Activated CD8-positive, alpha-beta T cell treated with anti-CD3 and anti-CD28 coated beads for 36 hours (primary cell): ENCODE measurements around the gene TTLL12. TPM values are rescaled to one million over a fixed set of nuclear protein-coding genes. Genes with fewer than 3 reads are reported as not detected.

Source experiments
- ATAC-seq: fragments of 200-7000 bp; cut with Tn5 transposase; one replicate; pipeline ENCODE4 v1.10.0; 2021; ENCODE audit warnings: mild to moderate bottlenecking, moderate library complexity
- CTCF ChIA-PET: fragments of 350-600 bp; sonication (Branson Sonifier 250); formaldehyde crosslinking; loops from one replicate; lab custom pipeline; 2021; ENCODE audit warnings: antibody characterized with exemption; lab: Charles Lee
- POLR2A ChIA-PET: fragments of 350-600 bp; sonication (Branson Sonifier 250); formaldehyde crosslinking; loops from one replicate; lab custom pipeline; 2021; ENCODE audit warnings: antibody characterized with exemption; lab: Charles Lee
- DNase-seq: peaks from one replicate; pipeline ENCODE4 v3.0.0-alpha.2; 2020
- H3K27ac Mint-ChIP-seq: one replicate; pipeline ENCODE4 v1.8.0; 2021; ENCODE audit warnings: mild to moderate bottlenecking, mixed read lengths
- H3K27me3 Mint-ChIP-seq: one replicate; pipeline ENCODE4 v1.8.0; 2021; ENCODE audit warnings: mixed read lengths
- H3K36me3 Mint-ChIP-seq: one replicate; pipeline ENCODE4 v1.8.0; 2021; ENCODE audit warnings: low read depth, mixed read lengths
- H3K4me1 Mint-ChIP-seq: one replicate; pipeline ENCODE4 v1.8.0; 2021; ENCODE audit warnings: low read depth, mixed read lengths
- H3K4me3 Mint-ChIP-seq: one replicate; pipeline ENCODE4 v1.8.0; 2021; ENCODE audit warnings: mild to moderate bottlenecking, moderate library complexity, mixed read lengths
- H3K9me3 Mint-ChIP-seq: one replicate; pipeline ENCODE4 v1.8.0; 2021; ENCODE audit warnings: mixed read lengths
- intact Hi-C: fragments of 100-400 bp; cut with micrococcal nuclease; formaldehyde crosslinking; loops from one replicate; pipeline ENCODE4 v1.10.0; 2022
- total RNA-seq, 2 experiments: library from RNA; stranded (reverse); gene quantifications; one replicate each; pipeline ENCODE4 v1.2.3, GENCODE V29; 2021
- TF ChIP-seq, protein P1 (sequence below): fragments of 200-600 bp; IDR thresholded peaks from one replicate; pipeline ENCODE4 v1.8.0; 2022; ENCODE audit warnings: antibody characterized with exemption, mild to moderate bottlenecking

The TTLL12 gene
- total RNA-seq, 2 experiments from 2014 or later, result 83.5 to 86.0 TPM

DNA sequence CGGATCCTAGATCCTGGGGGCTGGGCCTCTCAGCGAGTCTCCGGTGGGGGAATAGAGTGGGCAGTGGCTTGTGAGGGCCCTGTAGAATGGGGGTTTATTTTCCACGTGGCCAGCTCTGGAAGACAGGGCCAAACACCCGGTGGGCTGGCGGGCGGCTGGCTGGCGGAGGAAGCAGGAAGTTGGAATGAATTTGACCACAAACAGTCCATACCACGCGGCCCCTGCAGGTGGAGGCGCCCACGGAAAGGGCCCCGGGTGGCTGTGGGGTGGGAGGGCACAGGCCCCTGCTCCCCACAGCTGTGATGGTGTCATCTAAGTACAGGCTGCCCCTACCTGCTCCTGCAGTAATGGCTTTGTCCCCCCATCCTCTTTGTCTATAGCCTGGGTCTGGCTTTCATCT lies 58.8 kb downstream of the TTLL12 start:
- peaks cover 10% of the 10 kb centered on the region for H3K36me3 Mint-ChIP-seq
- H3K27me3 Mint-ChIP-seq, result no peaks in the 10 kb centered on the region
- H3K27ac Mint-ChIP-seq, result no peak overlapping the region
- intact Hi-C loops, result no loop called here
- ChIA-PET POLR2A (no interaction called here), CTCF (no interaction called here)
- H3K9me3 Mint-ChIP-seq, result no peaks in the 10 kb centered on the region
- H3K4me1 Mint-ChIP-seq, result peaks cover 17% of the 10 kb centered on the region
- TF ChIP-seq, protein P1, sequence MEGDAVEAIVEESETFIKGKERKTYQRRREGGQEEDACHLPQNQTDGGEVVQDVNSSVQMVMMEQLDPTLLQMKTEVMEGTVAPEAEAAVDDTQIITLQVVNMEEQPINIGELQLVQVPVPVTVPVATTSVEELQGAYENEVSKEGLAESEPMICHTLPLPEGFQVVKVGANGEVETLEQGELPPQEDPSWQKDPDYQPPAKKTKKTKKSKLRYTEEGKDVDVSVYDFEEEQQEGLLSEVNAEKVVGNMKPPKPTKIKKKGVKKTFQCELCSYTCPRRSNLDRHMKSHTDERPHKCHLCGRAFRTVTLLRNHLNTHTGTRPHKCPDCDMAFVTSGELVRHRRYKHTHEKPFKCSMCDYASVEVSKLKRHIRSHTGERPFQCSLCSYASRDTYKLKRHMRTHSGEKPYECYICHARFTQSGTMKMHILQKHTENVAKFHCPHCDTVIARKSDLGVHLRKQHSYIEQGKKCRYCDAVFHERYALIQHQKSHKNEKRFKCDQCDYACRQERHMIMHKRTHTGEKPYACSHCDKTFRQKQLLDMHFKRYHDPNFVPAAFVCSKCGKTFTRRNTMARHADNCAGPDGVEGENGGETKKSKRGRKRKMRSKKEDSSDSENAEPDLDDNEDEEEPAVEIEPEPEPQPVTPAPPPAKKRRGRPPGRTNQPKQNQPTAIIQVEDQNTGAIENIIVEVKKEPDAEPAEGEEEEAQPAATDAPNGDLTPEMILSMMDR, result no peak
- no peak for DNase-seq
- no peak overlapping the region for H3K4me3 Mint-ChIP-seq
- no peak for ATAC-seq

GRCh38 chr22:43127166-43127908 lies 59.6 kb downstream of the TTLL12 start:
- CTCF ChIA-PET, result no interaction called here
- ATAC-seq (no peak), DNase-seq (no peak)
- POLR2A ChIA-PET, result no interaction called here
- Mint-ChIP-seq H3K4me3 (no peak overlapping the region), H3K36me3 (peaks cover 7% of the 10 kb centered on the region), H3K9me3 (no peaks in the 10 kb centered on the region), H3K27ac (peak overlapping the region; percentile 11), H3K4me1 (peaks cover 17% of the 10 kb centered on the region), H3K27me3 (no peaks in the 10 kb centered on the region)
- intact Hi-C loops, result no loop called here
- TF ChIP-seq, protein P1, result no peak

- intact Hi-C loops, result no loop called here
- POLR2A ChIA-PET, result no interaction called here
- no peak overlapping the region for H3K4me3 Mint-ChIP-seq
- H3K9me3 Mint-ChIP-seq, result no peaks in the 10 kb centered on the region
- ATAC-seq (peak; percentile 65), DNase-seq (peak; percentile 14)
- peak overlapping the region; percentile 11 for H3K27ac Mint-ChIP-seq
- peaks cover under 1% of the 10 kb centered on the region for H3K36me3 Mint-ChIP-seq
- H3K27me3 Mint-ChIP-seq, result no peaks in the 10 kb centered on the region
- TF ChIP-seq, protein P1, result no peak
- H3K4me1 Mint-ChIP-seq, result peaks cover 17% of the 10 kb centered on the region
- CTCF ChIA-PET, result no interaction called here
Observed at GRCh38 chr22:43126501-43127165, 60.3 kb downstream of the TTLL12 start.

- intact Hi-C loops, result no loop called here
- Mint-ChIP-seq H3K27me3 (no peaks in the 10 kb centered on the region), H3K4me1 (peaks cover 6% of the 10 kb centered on the region), H3K27ac (no peak overlapping the region), H3K9me3 (no peaks in the 10 kb centered on the region), H3K36me3 (no peaks in the 10 kb centered on the region), H3K4me3 (no peak overlapping the region)
- DNase-seq (no peak), ATAC-seq (no peak)
- TF ChIP-seq, protein P1, result no peak
- CTCF ChIA-PET, result no interaction called here
- POLR2A ChIA-PET, result no interaction called here
Observed at GRCh38 chr22:43118953-43119458, 67.9 kb downstream of the TTLL12 start.
